Type B pancreatic cell (in vitro differentiated cells): Measurements from ENCODE around the gene EMC9. TPM values are rescaled to one million over a fixed set of nuclear protein-coding genes. Genes with fewer than 3 reads are reported as not detected.
A peak's percentile ranks its signal among the peaks of the same experiment; 100 is the strongest.

Experiments used
- DNase-seq: peaks from one replicate; pipeline ENCODE4 v3.0.0; 2021; ENCODE audit warnings: mixed read lengths; ENCODE audit not compliant: unreplicated experiment; ENCODE audit errors: extremely low spot score
- H3K27ac Mint-ChIP-seq: 2 replicates; pipeline ENCODE4 v1.8.0; 2021; ENCODE audit warnings: mild to moderate bottlenecking, mixed read lengths
- H3K27me3 Mint-ChIP-seq: 2 replicates; pipeline ENCODE4 v1.8.0; 2021; ENCODE audit warnings: mixed read lengths
- H3K36me3 Mint-ChIP-seq: 2 replicates; pipeline ENCODE4 v1.8.0; 2021; ENCODE audit warnings: mixed read lengths
- H3K4me1 Mint-ChIP-seq: one replicate; pipeline ENCODE4 v1.8.0; 2021; ENCODE audit warnings: mixed read lengths; ENCODE audit not compliant: unreplicated experiment
- H3K4me3 Mint-ChIP-seq: 2 replicates; pipeline ENCODE4 v1.8.0; 2021; ENCODE audit warnings: mild to moderate bottlenecking, mixed read lengths
- H3K9me3 Mint-ChIP-seq: 2 replicates; pipeline ENCODE4 v1.8.0; 2021; ENCODE audit warnings: mixed read lengths
- CTCF ChIP-seq: fragments of 200-600 bp; sonication (generic); conservative IDR thresholded peaks from 2 replicates; pipeline ENCODE4 v1.5.0; 2021; ENCODE audit warnings: antibody characterized with exemption, mild to moderate bottlenecking
- total RNA-seq: library from RNA; stranded (reverse); gene quantifications from 2 replicates; pipeline ENCODE4 v1.2.1, GENCODE V29; 2021; ENCODE audit warnings: low replicate concordance

The EMC9 gene
- total RNA-seq, 1 donor from 2014 or later: 25.9 TPM

GRCh38 chr14:24187539-24187915 is 46.1 kb upstream of the EMC9 start:
- H3K9me3 Mint-ChIP-seq: no peaks in the 10 kb centered on the region
- H3K36me3 Mint-ChIP-seq: peaks cover 9% of the 10 kb centered on the region
- DNase-seq: no peak
- H3K4me1 Mint-ChIP-seq: peaks cover 19% of the 10 kb centered on the region
- no peak for TF ChIP-seq CTCF
- H3K27ac Mint-ChIP-seq: peak overlapping the region; percentile 88
- no peaks in the 10 kb centered on the region for H3K27me3 Mint-ChIP-seq
- H3K4me3 Mint-ChIP-seq: peak overlapping the region; percentile 92

GRCh38 chr14:24186831-24187538 is 45.6 kb upstream of the EMC9 start:
- H3K4me1 Mint-ChIP-seq: peaks cover 19% of the 10 kb centered on the region
- no peak for DNase-seq
- H3K36me3 Mint-ChIP-seq: peaks cover 6% of the 10 kb centered on the region
- H3K27me3 Mint-ChIP-seq: no peaks in the 10 kb centered on the region
- no peaks in the 10 kb centered on the region for H3K9me3 Mint-ChIP-seq
- H3K27ac Mint-ChIP-seq: no peak overlapping the region
- peak overlapping the region; percentile 79 for H3K4me3 Mint-ChIP-seq
- no peak for TF ChIP-seq CTCF

GRCh38 chr14:24185741-24186140 is 44.4 kb upstream of the EMC9 start:
- no peak for DNase-seq
- Mint-ChIP-seq H3K27me3 (no peaks in the 10 kb centered on the region), H3K9me3 (no peaks in the 10 kb centered on the region), H3K36me3 (peaks cover 10% of the 10 kb centered on the region), H3K4me1 (peaks cover 19% of the 10 kb centered on the region), H3K27ac (peak overlapping the region; percentile 13), H3K4me3 (no peak overlapping the region)
- TF ChIP-seq CTCF: no peak

- Mint-ChIP-seq H3K9me3 (no peaks in the 10 kb centered on the region), H3K4me3 (no peak overlapping the region), H3K27me3 (no peaks in the 10 kb centered on the region), H3K27ac (no peak overlapping the region), H3K36me3 (peaks cover 9% of the 10 kb centered on the region), H3K4me1 (peaks cover 20% of the 10 kb centered on the region)
- no peak for TF ChIP-seq CTCF
- no peak for DNase-seq
Observed at GRCh38 chr14:24185026-24185425, 43.6 kb upstream of the EMC9 start.

GRCh38 chr14:24184104-24184970 is 42.9 kb upstream of the EMC9 start:
- H3K27ac Mint-ChIP-seq: no peak overlapping the region
- peaks cover 22% of the 10 kb centered on the region for H3K4me1 Mint-ChIP-seq
- no peak overlapping the region for H3K4me3 Mint-ChIP-seq
- H3K27me3 Mint-ChIP-seq: no peaks in the 10 kb centered on the region
- TF ChIP-seq CTCF: no peak
- no peak for DNase-seq
- H3K36me3 Mint-ChIP-seq: peaks cover 7% of the 10 kb centered on the region
- H3K9me3 Mint-ChIP-seq: no peaks in the 10 kb centered on the region
